K562 (cell line): ENCODE measurements around the gene TRABD2B. TPM values are rescaled to one million over a fixed set of nuclear protein-coding genes. Genes with fewer than 3 reads are reported as not detected.

Experiments used
- ATAC-seq: fragments of 200-7000 bp; cut with Tn5 transposase; 3 replicates; pipeline ENCODE4 v1.9.1; 2020; ENCODE audit warnings: moderate library complexity
- BruUV-seq: library from RNA; stranded (reverse); fragments of 400-500 nt; replicated peaks from 2 replicates; lab custom pipeline; 2021; lab: Mats Ljungman, UMichigan
- CTCF ChIA-PET: fragments of 300-600 bp; formaldehyde crosslinking; extraction: SDS; loops from one replicate; lab custom pipeline; 2021; ENCODE audit warnings: low intra/inter-chr PET ratio; lab: Yijun Ruan, JAX
- POLR2A ChIA-PET: fragments of 300-600, 350-650 bp; sonication (Branson Sonifier 250); formaldehyde crosslinking; extraction: SDS; loops from one replicate; lab custom pipeline; 2021; ENCODE audit warnings: antibody characterized with exemption, inconsistent platforms; lab: Yijun Ruan, JAX
- DNase-seq, 4 experiments: peaks; one replicate each; pipeline versions ENCODE4 v3.0.0 to v3.0.0-alpha.2; 2011 to 2018; ENCODE audit warnings: low spot score in 3 of 4, mixed read lengths in 3 of 4; ENCODE audit errors: extremely low read depth in 1 of 4
- FAIRE-seq: peaks from 2 replicates; lab custom pipeline; 2011; peaks lifted over from hg19 to GRCh38; lab: Jason Lieb, UNC
- H2AFZ ChIP-seq: 2 replicates; pipeline ENCODE4 v1.6.0; 2011; ENCODE audit warnings: low read depth, low read length, control low read depth, inconsistent platforms
- H3K27ac ChIP-seq: fragments of 200-600 bp; 3 replicates; pipeline ENCODE4 v1.8.0; 2011; ENCODE audit warnings: low read depth, mild to moderate bottlenecking, control low read depth, inconsistent platforms, low read length, moderate library complexity, mixed read lengths; ENCODE audit errors: extremely low read depth
- H3K27me3 ChIP-seq, 2 experiments: fragments of 300-600 bp in 1 of 2; 2 replicates in 1 of 2; 3 replicates in 1 of 2; pipeline versions ENCODE4 v1.6.0 to v1.8.0; 2011; ENCODE audit warnings: inconsistent platforms in 2 of 2, low read length in 2 of 2, mild to moderate bottlenecking in 1 of 2, mixed read lengths in 1 of 2, moderate library complexity in 1 of 2; ENCODE audit not compliant: control insufficient read depth in 2 of 2, insufficient read depth in 2 of 2
- H3K36me3 ChIP-seq: fragments of 300-600 bp; 3 replicates; pipeline ENCODE4 v1.8.0; 2011; ENCODE audit warnings: mild to moderate bottlenecking, low read length, inconsistent platforms; ENCODE audit not compliant: control insufficient read depth, insufficient read depth
- H3K4me1 ChIP-seq, 2 experiments: fragments of 200-600 bp in 1 of 2; replicated peaks in 1 of 2; 2 replicates in 1 of 2; 3 replicates in 1 of 2; pipeline versions ENCODE4 v1.5.1 to v1.8.0; 2011; ENCODE audit warnings: inconsistent platforms in 2 of 2, low read length in 2 of 2, mild to moderate bottlenecking in 1 of 2, mixed read lengths in 1 of 2, moderate library complexity in 1 of 2; ENCODE audit not compliant: control insufficient read depth in 2 of 2, insufficient read depth in 2 of 2
- H3K4me2 ChIP-seq: 2 replicates; pipeline ENCODE4 v1.6.1; 2011; ENCODE audit warnings: low read length, control low read depth, inconsistent platforms, mixed read lengths; ENCODE audit not compliant: insufficient read depth
- H3K4me3 ChIP-seq: fragments of 200-600 bp; sonication (generic), shearing (Covaris generic); 2 replicates; pipeline ENCODE4 v1.5.1; 2016; ENCODE audit warnings: control low read depth, inconsistent platforms
- H3K79me2 ChIP-seq: fragments of 200-600 bp; 3 replicates; pipeline ENCODE4 v1.8.0; 2011; ENCODE audit warnings: low read length, inconsistent platforms; ENCODE audit not compliant: control insufficient read depth, insufficient read depth
- H3K9ac ChIP-seq, 2 experiments: 2 replicates each; pipeline versions ENCODE4 v1.6.0 to v1.6.1; 2011; ENCODE audit warnings: low read depth in 2 of 2, low read length in 2 of 2, control low read depth in 1 of 2, inconsistent platforms in 1 of 2, mild to moderate bottlenecking in 1 of 2, mixed read lengths in 1 of 2; ENCODE audit not compliant: insufficient read depth in 1 of 2
- H3K9me1 ChIP-seq: one replicate; pipeline ENCODE4 v1.6.0; 2011; ENCODE audit warnings: inconsistent platforms, mild to moderate bottlenecking, low read length, moderate library complexity; ENCODE audit not compliant: control insufficient read depth, insufficient read depth
- H3K9me3 ChIP-seq: replicated peaks from 2 replicates; pipeline ENCODE4 v1.5.1; 2011; ENCODE audit warnings: low read depth, low read length, inconsistent platforms; ENCODE audit not compliant: control insufficient read depth, insufficient read depth
- H4K20me1 ChIP-seq: replicated peaks from 2 replicates; pipeline ENCODE4 v1.6.1; 2011; ENCODE audit warnings: low read length, inconsistent platforms, mixed read lengths; ENCODE audit not compliant: control insufficient read depth, insufficient read depth
- KLF1 ChIP-seq: fragments of 450-650 bp; IDR thresholded peaks from 2 replicates; pipeline ENCODE4 v1.6.1; 2016; ENCODE audit warnings: missing genetic modification characterization, missing compliant biosample characterization
- PRPF4 ChIP-seq: fragments of 200-400 bp; formaldehyde crosslinking; IDR thresholded peaks from one replicate; pipeline ENCODE4 v1.6.1; 2017; ENCODE audit warnings: low read length, low read depth, mild to moderate bottlenecking; ENCODE audit not compliant: insufficient read depth, poor library complexity, severe bottlenecking
- RUNX1 ChIP-seq: sonication (generic); IDR thresholded peaks from 2 replicates; pipeline ENCODE4 v1.6.1; 2016; ENCODE audit warnings: antibody characterized with exemption, low read depth
- SAFB2 ChIP-seq: fragments of 200-400 bp; formaldehyde crosslinking; IDR thresholded peaks from 2 replicates; pipeline ENCODE4 v1.6.1; 2018; ENCODE audit warnings: borderline replicate concordance, low read length, low read depth, moderate library complexity; ENCODE audit not compliant: severe bottlenecking
- WGBS: fragments of 100-300 bp; shearing (Covaris generic); methylation state at CpG from one replicate; pipeline ENCODE4 v1.1.6; 2016; ENCODE audit warnings: low coverage, mixed read lengths; ENCODE audit not compliant: insufficient coverage; ENCODE audit errors: missing lambda C conversion rate; 5-methylcytosine and 5-hydroxymethylcytosine counted together
- in situ Hi-C: fragments of 300-500 bp; cut with MboI; formaldehyde crosslinking; loops from 4 replicates; pipeline ENCODE4 v1.15.0; 2018; ENCODE audit warnings: inconsistent platforms, mixed read lengths
- intact Hi-C: fragments of 100-400 bp; cut with micrococcal nuclease; formaldehyde crosslinking; loops from 2 replicates; pipeline ENCODE4 v1.14.2; 2022
- polyA plus RNA-seq, 8 experiments: library from polyadenylated mRNA; depleted of rRNA in 4 of 8; stranded (reverse) in 5 of 8; unstranded in 3 of 8; fragments of >200 nt; fragmentation: Nextera tagmentation in 2 of 8; fragmentation: Illumina TruSeq in 1 of 8; extraction: Ambion mirVana in 2 of 8; extraction: Trizol in 1 of 8; gene quantifications; 2 replicates each; pipeline versions ENCODE4 v1.2.1 to v1.2.3, GENCODE V29; 2011 to 2014; ENCODE audit warnings: inconsistent platforms in 1 of 8, missing spikeins in 1 of 8
- total RNA-seq, 7 experiments: library from RNA; depleted of rRNA in 6 of 7; stranded (reverse); fragments of >200 nt in 6 of 7; fragmentation: Illumina TruSeq in 2 of 7; extraction: Trizol in 2 of 7; gene quantifications; 2 replicates each; pipeline versions ENCODE4 v1.2.1 to v1.2.3, GENCODE V29; 2011 to 2021; ENCODE audit warnings: low replicate concordance in 1 of 7

The TRABD2B gene
- total and polyA plus RNA-seq, 9 of the 15 experiments (the other 6 are each of a cell fraction or from before 2014, with no cell fraction given), result not detected

GRCh38 chr1:47732489-47732888, 264.7 kb downstream of the TRABD2B start:
- CTCF ChIA-PET, result no interaction called here
- Histone ChIP-seq H4K20me1 (no peaks in the 10 kb centered on the region), H3K4me2 (no peak overlapping the region), H3K4me1 (no peaks in the 10 kb centered on the region), H3K4me3 (no peak overlapping the region), H3K79me2 (no peaks in the 10 kb centered on the region), H3K9me1 (no peaks in the 10 kb centered on the region), H3K36me3 (no peaks in the 10 kb centered on the region), H2AFZ (no peak overlapping the region), H3K9me3 (no peaks in the 10 kb centered on the region), H3K27ac (no peak overlapping the region), H3K9ac (no peak overlapping the region), H3K27me3 (peaks cover 0 to 5% of the 10 kb centered on the region in 2 experiments; a peak in 2 of 5 replicates)
- no peak for TF ChIP-seq RUNX1
- no TSS peak for BruUV-seq
- FAIRE-seq (no peak), ATAC-seq (no peak), DNase-seq (no peak)
- POLR2A ChIA-PET, result no interaction called here
- in situ Hi-C loops (no loop called here), intact Hi-C loops (no loop called here)
- 0% methylated on average over 4 of the region's 4 CpGs for WGBS

DNA sequence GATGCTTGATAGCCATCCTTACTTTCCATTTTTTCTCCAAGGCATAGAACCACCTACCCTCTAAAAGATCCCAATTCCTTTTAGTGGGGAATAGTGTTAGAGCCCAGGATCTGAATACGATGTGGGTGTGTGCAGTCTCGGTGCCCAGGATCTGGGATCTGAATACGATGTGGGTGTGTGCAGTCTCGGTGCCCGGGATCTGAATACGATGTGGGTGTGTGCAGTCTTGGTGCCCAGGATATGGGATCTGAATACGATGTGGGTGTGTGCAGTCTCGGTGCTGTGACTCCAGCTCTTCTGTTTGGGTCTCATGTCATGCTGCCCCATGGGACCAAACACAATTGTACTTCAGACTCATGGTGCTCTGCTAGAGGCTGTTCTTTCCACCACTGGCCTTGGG, 265.5 kb downstream of the TRABD2B start:
- Histone ChIP-seq H4K20me1 (no peaks in the 10 kb centered on the region), H3K4me2 (no peak overlapping the region), H3K4me3 (no peak overlapping the region), H3K9ac (no peak overlapping the region), H3K27me3 (peaks cover 0 to 12% of the 10 kb centered on the region in 2 experiments; a peak in 2 of 5 replicates), H3K36me3 (no peaks in the 10 kb centered on the region), H3K9me3 (no peaks in the 10 kb centered on the region), H3K9me1 (no peaks in the 10 kb centered on the region), H3K27ac (no peak overlapping the region), H3K79me2 (no peaks in the 10 kb centered on the region), H2AFZ (no peak overlapping the region), H3K4me1 (no peaks in the 10 kb centered on the region)
- POLR2A ChIA-PET, result no interaction called here
- FAIRE-seq (no peak), DNase-seq (no peak), ATAC-seq (no peak)
- TF ChIP-seq KLF1 (tag), result no peak
- TF ChIP-seq SAFB2, result no peak
- TF ChIP-seq PRPF4, result no peak
- under 1% methylated on average over 8 of the region's 8 CpGs for WGBS
- CTCF ChIA-PET, result no interaction called here
- in situ Hi-C loops, result no loop called here
- intact Hi-C loops, result no loop called here
- BruUV-seq, result no TSS peak
